PC-3 (cell line): ENCODE results near the gene ESPNL.

Experiments used
- EZH2 ChIP-seq: fragments of 300-600 bp; sonication (generic); IDR thresholded peaks from one replicate; pipeline ENCODE4 v1.6.1; 2017; ENCODE audit warnings: antibody characterized with exemption, mild to moderate bottlenecking, low read length; ENCODE audit not compliant: unreplicated experiment
- EZH2phosphoT487 ChIP-seq: fragments of 300-600 bp; sonication (generic); IDR thresholded peaks from 2 replicates; pipeline ENCODE4 v1.6.1; 2018; ENCODE audit warnings: mild to moderate bottlenecking, antibody characterized with exemption, low read length, borderline replicate concordance
- TF ChIP-seq, protein P1 (sequence below): fragments of 300-600 bp; sonication (generic); conservative IDR thresholded peaks from 2 replicates; pipeline ENCODE4 v1.5.1; 2017; ENCODE audit warnings: antibody characterized with exemption, low read depth, mild to moderate bottlenecking, low read length

DNA sequence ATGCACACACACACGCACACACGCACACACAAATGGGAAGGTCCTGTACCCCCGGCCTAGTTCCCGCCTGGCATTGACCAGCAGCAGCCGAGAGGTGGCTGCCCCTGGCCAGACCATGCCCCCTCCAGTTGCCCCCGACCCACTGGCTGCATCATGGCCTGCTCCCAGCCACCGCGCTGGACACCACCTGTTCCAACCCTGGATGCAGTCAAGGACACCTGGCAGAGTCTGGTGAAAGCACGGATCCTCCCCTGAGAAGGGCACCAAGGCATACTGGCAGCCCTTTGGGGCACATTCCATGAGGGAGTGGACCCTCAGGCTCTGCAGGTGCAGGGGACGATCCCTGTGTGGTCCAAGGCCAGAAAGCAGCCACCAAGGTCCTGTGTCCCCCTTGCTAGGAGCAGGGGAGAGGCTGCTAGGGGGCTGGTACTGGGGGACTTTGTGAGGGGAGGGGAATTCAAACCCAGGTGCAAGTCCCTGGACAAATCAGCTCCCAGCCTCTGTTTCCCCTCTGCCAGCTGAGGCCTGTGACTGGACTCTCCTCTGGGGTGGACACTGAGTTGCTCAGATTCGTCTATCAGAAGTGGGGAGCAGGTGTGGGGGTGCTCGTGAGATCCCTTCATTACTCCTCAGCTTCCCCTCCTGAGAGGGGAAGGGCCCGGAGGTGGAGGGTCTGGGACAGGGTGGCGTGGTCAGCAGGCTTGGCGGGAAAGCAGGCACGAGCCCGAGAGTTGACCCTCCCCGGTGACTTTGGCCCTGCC is 3.5 kb downstream of the ESPNL start:
- TF ChIP-seq, protein P1, sequence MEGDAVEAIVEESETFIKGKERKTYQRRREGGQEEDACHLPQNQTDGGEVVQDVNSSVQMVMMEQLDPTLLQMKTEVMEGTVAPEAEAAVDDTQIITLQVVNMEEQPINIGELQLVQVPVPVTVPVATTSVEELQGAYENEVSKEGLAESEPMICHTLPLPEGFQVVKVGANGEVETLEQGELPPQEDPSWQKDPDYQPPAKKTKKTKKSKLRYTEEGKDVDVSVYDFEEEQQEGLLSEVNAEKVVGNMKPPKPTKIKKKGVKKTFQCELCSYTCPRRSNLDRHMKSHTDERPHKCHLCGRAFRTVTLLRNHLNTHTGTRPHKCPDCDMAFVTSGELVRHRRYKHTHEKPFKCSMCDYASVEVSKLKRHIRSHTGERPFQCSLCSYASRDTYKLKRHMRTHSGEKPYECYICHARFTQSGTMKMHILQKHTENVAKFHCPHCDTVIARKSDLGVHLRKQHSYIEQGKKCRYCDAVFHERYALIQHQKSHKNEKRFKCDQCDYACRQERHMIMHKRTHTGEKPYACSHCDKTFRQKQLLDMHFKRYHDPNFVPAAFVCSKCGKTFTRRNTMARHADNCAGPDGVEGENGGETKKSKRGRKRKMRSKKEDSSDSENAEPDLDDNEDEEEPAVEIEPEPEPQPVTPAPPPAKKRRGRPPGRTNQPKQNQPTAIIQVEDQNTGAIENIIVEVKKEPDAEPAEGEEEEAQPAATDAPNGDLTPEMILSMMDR = no peak
- TF ChIP-seq EZH2 (no peak), EZH2phosphoT487 (no peak)
